Measurements from ENCODE around the gene MYRIP.
"Not testable (repeated sequence)": the region's sequence is repeated elsewhere in the genome, so short reads cannot be mapped to it uniquely, and the experiment has no call there.

MYRIP gene

GRCh38 chr3:40083066-40083465 lies 273.7 kb downstream of the MYRIP start:
- DNase-seq (ENCODE audit: low read depth) = no peak

- not testable (repeated sequence) for DNase-seq (ENCODE audit: low read depth)
Observed at GRCh38 chr3:40084424-40084823, 275.0 kb downstream of the MYRIP start.

GRCh38 chr3:40086890-40087883 lies 277.8 kb downstream of the MYRIP start:
- DNase-seq (ENCODE audit: low read depth) = no peak

GRCh38 chr3:40088527-40089170 lies 279.2 kb downstream of the MYRIP start:
- no peak for DNase-seq (ENCODE audit: low read depth)

GRCh38 chr3:40096661-40097111 lies 287.3 kb downstream of the MYRIP start:
- no peak for DNase-seq (ENCODE audit: low read depth)

- DNase-seq (ENCODE audit: low read depth) = no peak
Observed at GRCh38 chr3:40097131-40098117, 288.0 kb downstream of the MYRIP start.

- DNase-seq (ENCODE audit: low read depth) = no peak
Observed at GRCh38 chr3:40098261-40098759, 288.9 kb downstream of the MYRIP start.

GRCh38 chr3:40099871-40100270 lies 290.5 kb downstream of the MYRIP start:
- DNase-seq (ENCODE audit: low read depth) = no peak

GRCh38 chr3:40102182-40102581 lies 292.8 kb downstream of the MYRIP start:
- DNase-seq (ENCODE audit: low read depth) = no peak

GRCh38 chr3:40103829-40104228 lies 294.4 kb downstream of the MYRIP start:
- DNase-seq (ENCODE audit: low read depth) = no peak

GRCh38 chr3:40104441-40104840 lies 295.0 kb downstream of the MYRIP start:
- DNase-seq (ENCODE audit: low read depth) = no peak

GRCh38 chr3:40108643-40109042 lies 299.2 kb downstream of the MYRIP start:
- DNase-seq (ENCODE audit: low read depth) = no peak

GRCh38 chr3:40109641-40110490 lies 300.5 kb downstream of the MYRIP start:
- peak; percentile 27 for DNase-seq (ENCODE audit: low read depth)

- peak; percentile 67 for DNase-seq (ENCODE audit: low read depth)
Observed at GRCh38 chr3:40116478-40117177, 307.2 kb downstream of the MYRIP start.

GRCh38 chr3:40118091-40118490 lies 308.7 kb downstream of the MYRIP start:
- DNase-seq (ENCODE audit: low read depth) = no peak

- no peak for DNase-seq (ENCODE audit: low read depth)
Observed at GRCh38 chr3:40120067-40120692, 310.8 kb downstream of the MYRIP start.

- no peak for DNase-seq (ENCODE audit: low read depth)
Observed at GRCh38 chr3:40120806-40121205, 311.4 kb downstream of the MYRIP start.

- no peak for DNase-seq (ENCODE audit: low read depth)
Observed at GRCh38 chr3:40124918-40125317, 315.5 kb downstream of the MYRIP start.

GRCh38 chr3:40128166-40128565 lies 318.8 kb downstream of the MYRIP start:
- DNase-seq (ENCODE audit: low read depth) = no peak

GRCh38 chr3:40129510-40129909 lies 320.1 kb downstream of the MYRIP start:
- DNase-seq (ENCODE audit: low read depth) = no peak

All from HS-27A (cell line).